WERI-Rb-1 (cell line): ENCODE measurements around the gene ESYT2.

ENCODE experiments used
- DNase-seq: peaks from one replicate; pipeline ENCODE4 v3.0.0-alpha.2; 2020
- H3K27ac ChIP-seq: fragments of 250-450 bp; sonication (Bioruptor Pico); 2 replicates; pipeline ENCODE4 v1.5.1; 2020; ENCODE audit warnings: mild to moderate bottlenecking, moderate library complexity
- H3K27me3 ChIP-seq: fragments of 250-450 bp; sonication (Bioruptor Pico); 2 replicates; pipeline ENCODE4 v1.5.1; 2021; ENCODE audit warnings: mild to moderate bottlenecking, low read depth, moderate library complexity; ENCODE audit not compliant: insufficient read depth, severe bottlenecking
- H3K36me3 ChIP-seq: fragments of 250-450 bp; sonication (Bioruptor Pico); 2 replicates; pipeline ENCODE4 v1.5.1; 2020; ENCODE audit warnings: mild to moderate bottlenecking, moderate library complexity
- H3K4me3 ChIP-seq: 2 replicates; pipeline ENCODE4 v1.5.1; 2011; ENCODE audit warnings: low read depth, mild to moderate bottlenecking, control low read depth, low read length
- H3K9me3 ChIP-seq: fragments of 250-450 bp; sonication (Bioruptor Pico); 2 replicates; pipeline ENCODE4 v1.5.1; 2021; ENCODE audit warnings: mild to moderate bottlenecking, moderate library complexity; ENCODE audit not compliant: severe bottlenecking
- CTCF ChIP-seq: IDR thresholded peaks from 2 replicates; pipeline ENCODE4 v1.5.1; 2011; ENCODE audit warnings: low read depth, mild to moderate bottlenecking, control low read depth, inconsistent platforms, low read length

Gene ESYT2

GRCh38 chr7:158733775-158734494 is 95.4 kb downstream of the ESYT2 start:
- no peak for TF ChIP-seq CTCF
- H3K36me3 ChIP-seq = peaks cover 5% of the 10 kb centered on the region
- no peaks in the 10 kb centered on the region for H3K9me3 ChIP-seq
- H3K4me3 ChIP-seq = no peak overlapping the region
- DNase-seq = no peak
- H3K27me3 ChIP-seq = no peaks in the 10 kb centered on the region
- no peak overlapping the region for H3K27ac ChIP-seq

GRCh38 chr7:158733220-158733519 is 96.1 kb downstream of the ESYT2 start:
- DNase-seq = no peak
- no peaks in the 10 kb centered on the region for H3K9me3 ChIP-seq
- no peak overlapping the region for H3K4me3 ChIP-seq
- H3K27ac ChIP-seq = no peak overlapping the region
- no peaks in the 10 kb centered on the region for H3K27me3 ChIP-seq
- no peaks in the 10 kb centered on the region; the same call in none of the 2 replicates for H3K36me3 ChIP-seq
- no peak for TF ChIP-seq CTCF

GRCh38 chr7:158732494-158733219 is 96.7 kb downstream of the ESYT2 start:
- no peaks in the 10 kb centered on the region for H3K9me3 ChIP-seq
- H3K4me3 ChIP-seq = no peak overlapping the region
- no peak for DNase-seq
- no peaks in the 10 kb centered on the region; the same call in none of the 2 replicates for H3K36me3 ChIP-seq
- 0 out of 2 replicates have a peak, but pooled peaks have one; percentile 9 for TF ChIP-seq CTCF
- no peaks in the 10 kb centered on the region for H3K27me3 ChIP-seq
- H3K27ac ChIP-seq = no peak overlapping the region

GRCh38 chr7:158731761-158732160 is 97.5 kb downstream of the ESYT2 start:
- H3K36me3 ChIP-seq = no peaks in the 10 kb centered on the region; the same call in none of the 2 replicates
- H3K4me3 ChIP-seq = no peak overlapping the region
- H3K27me3 ChIP-seq = no peaks in the 10 kb centered on the region
- H3K9me3 ChIP-seq = no peaks in the 10 kb centered on the region
- TF ChIP-seq CTCF = no peak
- H3K27ac ChIP-seq = no peak overlapping the region
- DNase-seq = no peak

GRCh38 chr7:158730383-158731346 is 98.6 kb downstream of the ESYT2 start:
- no peak for TF ChIP-seq CTCF
- no peaks in the 10 kb centered on the region; the same call in 1 of the 2 replicates for H3K36me3 ChIP-seq

More at GRCh38 chr7:158730383-158731346, 98.6 kb downstream of the ESYT2 start:
- Histone ChIP-seq H3K4me3 (no peak overlapping the region), H3K9me3 (no peaks in the 10 kb centered on the region), H3K27ac (no peak overlapping the region), H3K27me3 (no peaks in the 10 kb centered on the region)
- DNase-seq = no peak
